H1 (cell line): ENCODE results near the gene ARHGEF26. TPM values are rescaled to one million over a fixed set of nuclear protein-coding genes. Genes with fewer than 3 reads are reported as not detected.

Source experiments
- CTCF ChIA-PET: fragments of 300-600 bp; sonication (Branson Sonifier 250); formaldehyde crosslinking; loops from one replicate; lab custom pipeline; 2021; ENCODE audit not compliant: partially characterized antibody; lab: Charles Lee
- POLR2A ChIA-PET: fragments of 300-600 bp; sonication (Branson Sonifier 250); formaldehyde crosslinking; loops from one replicate; lab custom pipeline; 2021; ENCODE audit warnings: inconsistent platforms; ENCODE audit not compliant: partially characterized antibody; lab: Charles Lee
- DNase-seq, 2 experiments: peaks; one replicate each; pipeline versions ENCODE4 v3.0.0 to v3.0.0-alpha.2; 2010 to 2022; ENCODE audit warnings: low spot score in 2 of 2, low read depth in 1 of 2, mixed read lengths in 1 of 2
- FAIRE-seq: peaks from 2 replicates; lab custom pipeline; 2011; peaks lifted over from hg19 to GRCh38; lab: Jason Lieb, UNC
- H2AFZ ChIP-seq: 2 replicates; pipeline ENCODE4 v1.8.1; 2012; ENCODE audit warnings: low read length, inconsistent platforms
- H2AK5ac ChIP-seq: 2 replicates; pipeline ENCODE4 v1.6.1; 2013; ENCODE audit warnings: low read depth, low read length
- H2BK120ac ChIP-seq: replicated peaks from 2 replicates; pipeline ENCODE3; 2013; ENCODE audit warnings: low read depth, low read length, inconsistent platforms
- H2BK12ac ChIP-seq: 2 replicates; pipeline ENCODE4 v1.6.1; 2013; ENCODE audit warnings: low read depth, low read length
- H2BK15ac ChIP-seq: 2 replicates; pipeline ENCODE4 v1.6.1; 2013; ENCODE audit warnings: low read length
- H2BK20ac ChIP-seq: 2 replicates; pipeline ENCODE4 v1.6.1; 2013; ENCODE audit warnings: low read length
- H2BK5ac ChIP-seq: 2 replicates; pipeline ENCODE4 v1.6.1; 2013; ENCODE audit warnings: low read depth, low read length
- H3K14ac ChIP-seq: 2 replicates; pipeline ENCODE4 v1.6.1; 2013; ENCODE audit warnings: inconsistent platforms; ENCODE audit not compliant: insufficient read length
- H3K18ac ChIP-seq: 2 replicates; pipeline ENCODE4 v1.6.1; 2013; ENCODE audit warnings: low read length; ENCODE audit errors: extremely low read depth
- H3K23ac ChIP-seq: 2 replicates; pipeline ENCODE4 v1.6.1; 2013; ENCODE audit warnings: inconsistent platforms; ENCODE audit not compliant: insufficient read length
- H3K23me2 ChIP-seq: 2 replicates; pipeline ENCODE4 v1.6.1; 2013; ENCODE audit warnings: low read depth, low read length
- H3K27ac ChIP-seq: 2 replicates; pipeline ENCODE4 v1.6.1; 2011; ENCODE audit warnings: low read depth, low read length, inconsistent platforms
- H3K27me3 ChIP-seq, 4 experiments: replicated peaks in 1 of 4; 1 replicate in 1 of 4; 2 replicates in 3 of 4; pipeline versions ENCODE4 v1.6.1 to v1.8.1; 2011 to 2013; ENCODE audit warnings: low read length in 3 of 4, mild to moderate bottlenecking in 3 of 4, inconsistent platforms in 2 of 4, mixed read lengths in 2 of 4, moderate library complexity in 1 of 4; ENCODE audit not compliant: control insufficient read depth in 3 of 4, insufficient read depth in 3 of 4; ENCODE audit errors: extremely low read depth in 1 of 4
- H3K36me3 ChIP-seq, 4 experiments: 2 replicates each; pipeline versions ENCODE4 v1.6.1 to v1.8.1; 2011 to 2013; ENCODE audit warnings: mild to moderate bottlenecking in 4 of 4, low read length in 3 of 4, moderate library complexity in 2 of 4, control low read depth in 1 of 4, inconsistent platforms in 1 of 4; ENCODE audit not compliant: insufficient read depth in 4 of 4, control insufficient read depth in 2 of 4
- H3K4ac ChIP-seq: replicated peaks from 2 replicates; pipeline ENCODE3; 2013; ENCODE audit warnings: low read length, low read depth, mixed read lengths, inconsistent platforms; ENCODE audit not compliant: insufficient read length
- H3K4me1 ChIP-seq, 4 experiments: replicated peaks in 1 of 4; 1 replicate in 1 of 4; 2 replicates in 3 of 4; pipeline versions ENCODE4 v1.6.1 to v1.8.1; 2011 to 2013; ENCODE audit warnings: low read length in 3 of 4, inconsistent platforms in 2 of 4, mixed read lengths in 1 of 4; ENCODE audit not compliant: insufficient read depth in 4 of 4, control insufficient read depth in 3 of 4
- H3K4me2 ChIP-seq, 2 experiments: 2 replicates each; pipeline versions ENCODE4 v1.6.1 to v1.8.1; 2011 to 2013; ENCODE audit warnings: low read depth in 2 of 2, low read length in 2 of 2, control low read depth in 1 of 2, inconsistent platforms in 1 of 2, mild to moderate bottlenecking in 1 of 2; ENCODE audit not compliant: insufficient read depth in 1 of 2
- H3K4me3 ChIP-seq, 4 experiments: fragments of 200-600, 300-600 bp in 1 of 4; sonication (generic), shearing (Covaris generic), sonication (Bioruptor Twin) in 1 of 4; 2 replicates each; pipeline versions ENCODE4 v1.5.1 to v1.8.1; 2011 to 2016; ENCODE audit warnings: low read length in 4 of 4, low read depth in 3 of 4, control low read depth in 2 of 4, inconsistent platforms in 2 of 4, mild to moderate bottlenecking in 2 of 4, mixed read lengths in 1 of 4, moderate library complexity in 1 of 4; ENCODE audit not compliant: insufficient read depth in 2 of 4; ENCODE audit errors: extremely low read depth in 1 of 4
- H3K56ac ChIP-seq: replicated peaks from 2 replicates; pipeline ENCODE3; 2013; ENCODE audit warnings: low read depth, mild to moderate bottlenecking, mixed read lengths, low read length, inconsistent platforms; ENCODE audit not compliant: insufficient read length
- H3K79me1 ChIP-seq: 2 replicates; pipeline ENCODE4 v1.6.1; 2013; ENCODE audit warnings: low read depth, low read length, control low read depth
- H3K79me2 ChIP-seq, 2 experiments: 2 replicates each; pipeline versions ENCODE4 v1.6.1 to v1.8.1; 2012 to 2013; ENCODE audit warnings: low read length in 2 of 2, mild to moderate bottlenecking in 2 of 2, inconsistent platforms in 1 of 2; ENCODE audit not compliant: insufficient read depth in 2 of 2, control insufficient read depth in 1 of 2
- H3K9ac ChIP-seq, 4 experiments: replicated peaks in 1 of 4; 1 replicate in 1 of 4; 2 replicates in 3 of 4; pipeline versions ENCODE4 v1.6.1 to v1.8.1; 2011 to 2013; ENCODE audit warnings: low read depth in 3 of 4, low read length in 3 of 4, control low read depth in 2 of 4, mild to moderate bottlenecking in 2 of 4, moderate library complexity in 2 of 4, inconsistent platforms in 1 of 4; ENCODE audit errors: extremely low read depth in 1 of 4
- H3K9me3 ChIP-seq, 2 experiments: 2 replicates each; pipeline versions ENCODE4 v1.6.1 to v1.8.1; 2012 to 2013; ENCODE audit warnings: mild to moderate bottlenecking in 2 of 2, moderate library complexity in 2 of 2, control low read depth in 1 of 2, inconsistent platforms in 1 of 2, low read depth in 1 of 2, low read length in 1 of 2, mixed read lengths in 1 of 2; ENCODE audit not compliant: insufficient read depth in 2 of 2
- H4K20me1 ChIP-seq, 2 experiments: replicated peaks in 1 of 2; 2 replicates each; pipeline versions ENCODE3 to v1.8.1; 2011 to 2013; ENCODE audit warnings: inconsistent platforms in 2 of 2, low read length in 2 of 2, mild to moderate bottlenecking in 1 of 2; ENCODE audit not compliant: insufficient read depth in 2 of 2, control insufficient read depth in 1 of 2
- H4K5ac ChIP-seq: 2 replicates; pipeline ENCODE4 v1.6.1; 2013; ENCODE audit warnings: low read length, low read depth, mixed read lengths, inconsistent platforms; ENCODE audit not compliant: insufficient read length
- H4K8ac ChIP-seq: 2 replicates; pipeline ENCODE4 v1.8.0; 2013; ENCODE audit warnings: mild to moderate bottlenecking, moderate library complexity, low read length, inconsistent platforms; ENCODE audit not compliant: insufficient read depth; ENCODE audit errors: extremely low read depth
- H4K91ac ChIP-seq: replicated peaks from 2 replicates; pipeline ENCODE3; 2013; ENCODE audit warnings: low read length, mixed read lengths, inconsistent platforms; ENCODE audit not compliant: insufficient read length
- NRF1 ChIP-seq: IDR thresholded peaks from 2 replicates; pipeline ENCODE4 v1.6.1; 2011; ENCODE audit warnings: mild to moderate bottlenecking, low read depth, low read length, improper control_type of control experiment
- RFX5 ChIP-seq: IDR thresholded peaks from 2 replicates; pipeline ENCODE4 v1.6.1; 2011; ENCODE audit warnings: low read depth, low read length, improper control_type of control experiment, borderline replicate concordance
- TCF12 ChIP-seq: IDR thresholded peaks from 2 replicates; pipeline ENCODE4 v1.6.1; 2011; ENCODE audit warnings: low read depth, mild to moderate bottlenecking, low read length
- TEAD4 ChIP-seq: IDR thresholded peaks from 2 replicates; pipeline ENCODE4 v1.6.1; 2012; ENCODE audit warnings: low read depth, low read length, inconsistent platforms, mixed read lengths
- YY1 ChIP-seq: IDR thresholded peaks from 2 replicates; pipeline ENCODE4 v1.6.1; 2011; ENCODE audit warnings: low read depth, mild to moderate bottlenecking, low read length
- WGBS, 2 experiments: shearing (Covaris generic) in 1 of 2; methylation state at CpG; one replicate each; pipeline versions ENCODE4 v1.1.6 to v1.1.7; 2013 to 2015; ENCODE audit warnings: low lambda C conversion rate in 2 of 2, mixed read lengths in 2 of 2, inconsistent platforms in 1 of 2, low coverage in 1 of 2, missing lambda C conversion rate in 1 of 2; ENCODE audit not compliant: insufficient replicate concordance in 2 of 2, insufficient coverage in 1 of 2, insufficient read length in 1 of 2; ENCODE audit errors: extremely low coverage in 1 of 2, missing lambda C conversion rate in 1 of 2; 5-methylcytosine and 5-hydroxymethylcytosine counted together
- polyA plus RNA-seq, 7 experiments: library from polyadenylated mRNA; depleted of rRNA in 3 of 7; stranded (reverse) in 5 of 7; unstranded in 2 of 7; fragments of >200 nt in 5 of 7; fragments of 200-250 nt in 2 of 7; gene quantifications; 1 replicate in 5 of 7; 2 replicates in 1 of 7; 4 replicates in 1 of 7; pipeline versions ENCODE4 v1.2.1 to v1.2.3, GENCODE V29; 2011 to 2013; ENCODE audit warnings: missing spikeins in 2 of 7, mixed read lengths in 2 of 7
- total RNA-seq: library from RNA; stranded (reverse); fragmentation: NEBNext Ultra II Directional; extraction: Animal tissue kit (Norgen Biotek cat#: 25700); gene quantifications from 2 replicates; pipeline ENCODE4 v1.2.1, GENCODE V29; 2021

The ARHGEF26 gene
- total and polyA plus RNA-seq, 2 of the 8 experiments (the other 6 are each of a cell fraction or from before 2014, with no cell fraction given) = 3.1 to 15.6 TPM

DNA sequence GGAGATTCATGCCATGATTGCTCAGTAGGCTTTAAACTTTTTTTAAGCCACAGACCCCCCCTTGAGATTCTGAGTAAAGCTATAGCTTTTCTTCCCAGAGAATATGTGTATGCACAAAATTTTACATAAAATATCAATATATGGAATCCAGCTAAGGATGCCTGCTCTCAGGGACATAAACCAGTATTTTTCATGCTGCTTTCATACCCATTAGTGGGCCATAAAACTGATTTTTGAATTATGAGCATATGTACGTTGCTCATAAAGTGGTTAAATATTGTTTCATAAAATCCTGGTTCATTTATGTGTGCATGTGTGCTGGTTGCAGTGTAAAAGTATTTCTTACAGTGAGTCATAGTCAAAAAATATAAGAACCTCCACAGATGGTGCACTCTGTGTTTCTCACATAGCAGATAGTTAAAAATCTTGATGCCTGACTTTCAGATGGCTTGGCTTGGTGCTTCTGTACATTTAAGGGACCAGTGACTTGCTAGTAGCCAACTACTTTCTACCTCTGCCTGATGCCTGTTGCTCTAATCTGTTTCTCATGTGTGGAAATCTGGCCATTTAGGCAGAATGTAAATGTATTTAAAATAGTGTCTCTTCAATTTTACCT lies 71.9 kb downstream of the ARHGEF26 start:
- H3K4me3 ChIP-seq = no peak overlapping the region
- H2AK5ac ChIP-seq = no peak overlapping the region
- peaks cover 0 to 8% (median 3%) of the 10 kb centered on the region in 4 experiments; a peak in 2 of 8 replicates for H3K36me3 ChIP-seq
- no peak overlapping the region for H2BK20ac ChIP-seq
- no peak overlapping the region for H3K14ac ChIP-seq
- WGBS, 2 experiments = 76% methylated on average over 1 of the region's 1 CpG; no CpG with 5 or more reads in 1 of the 2 experiments
- no peaks in the 10 kb centered on the region for H4K20me1 ChIP-seq
- H4K91ac ChIP-seq = no peak overlapping the region
- ChIA-PET CTCF (interaction anchor here (1.5 kb wide), 1 partner anchor 11 kb away, joined by 5 read pairs; no protein-coding TSS in a partner anchor), POLR2A (no interaction called here)
- no peak overlapping the region for H2BK12ac ChIP-seq
- no peaks in the 10 kb centered on the region for H3K27me3 ChIP-seq
- H3K56ac ChIP-seq = no peak overlapping the region
- H3K23ac ChIP-seq = no peak overlapping the region
- FAIRE-seq = no peak
- no peak overlapping the region for H3K4ac ChIP-seq
- no peak overlapping the region for H2BK120ac ChIP-seq
- H3K27ac ChIP-seq = no peak overlapping the region
- H4K8ac ChIP-seq = no peak overlapping the region
- H3K18ac ChIP-seq = no peak overlapping the region
- no peak overlapping the region for H3K9ac ChIP-seq
- no peak overlapping the region for H2AFZ ChIP-seq
- H4K5ac ChIP-seq = no peak overlapping the region
- H3K79me1 ChIP-seq = no peaks in the 10 kb centered on the region
- H2BK15ac ChIP-seq = no peak overlapping the region
- no peak for DNase-seq
- no peak overlapping the region for H3K4me2 ChIP-seq
- no peak overlapping the region for H2BK5ac ChIP-seq
- no peaks in the 10 kb centered on the region for H3K79me2 ChIP-seq
- H3K23me2 ChIP-seq = no peaks in the 10 kb centered on the region
- TF ChIP-seq YY1 = no peak
- TF ChIP-seq TEAD4 = no peak
- TF ChIP-seq RFX5 = no peak
- no peak for TF ChIP-seq NRF1
- TF ChIP-seq TCF12 = no peak
- no peaks in the 10 kb centered on the region for H3K9me3 ChIP-seq
- H3K4me1 ChIP-seq = peaks cover 0 to 6% (median 3%) of the 10 kb centered on the region in 4 experiments; a peak in 2 of 7 replicates
